Left lung (tissue), 10 donors: Measurements from ENCODE around the gene SLC25A21. TPM values are rescaled to one million over a fixed set of nuclear protein-coding genes. Genes with fewer than 3 reads are reported as not detected.

Experiments
- ATAC-seq: fragments of 200-7000 bp; cut with Tn5 transposase; one replicate; pipeline ENCODE4 v1.9.1; 2020; ENCODE audit warnings: moderate library complexity
- DNase-seq, 4 donors: peaks; one replicate each; pipeline ENCODE4 v3.0.0-alpha.2; 2013 to 2020
- H3K27ac ChIP-seq, 2 donors: fragments of 200-600 bp; sonication (generic) in 1 of 2; one replicate each; pipeline versions ENCODE4 v1.5.0 to v1.8.0; 2020 to 2021
- H3K27me3 ChIP-seq, 2 donors: fragments of 200-600 bp; sonication (generic) in 1 of 2; one replicate each; pipeline versions ENCODE4 v1.5.0 to v1.8.0; 2020 to 2021
- H3K36me3 ChIP-seq, 2 donors: fragments of 200-600 bp; sonication (generic) in 1 of 2; one replicate each; pipeline versions ENCODE4 v1.5.0 to v1.8.0; 2020 to 2021
- H3K4me1 ChIP-seq, 2 donors: fragments of 200-600 bp; one replicate each; pipeline ENCODE4 v1.8.0; 2021
- H3K4me3 ChIP-seq, 2 donors: fragments of 200-600 bp; sonication (generic) in 1 of 2; one replicate each; pipeline versions ENCODE4 v1.5.0 to v1.8.0; 2020 to 2021; ENCODE audit warnings: mild to moderate bottlenecking in 1 of 2
- H3K9me3 ChIP-seq, 2 donors: fragments of 200-600 bp; sonication (generic) in 1 of 2; one replicate each; pipeline versions ENCODE4 v1.5.0 to v1.8.0; 2020 to 2021
- intact Hi-C, 2 donors: fragments of 100-400 bp; cut with DNase I; formaldehyde crosslinking; loops; one replicate each; pipeline versions ENCODE4 v1.11.2 to v1.14.2; 2022
- polyA plus RNA-seq, 6 donors: library from polyadenylated mRNA; unstranded; fragments of 120-200 nt; gene quantifications; one replicate each; pipeline ENCODE4 v1.2.1, GENCODE V29; 2013; ENCODE audit not compliant: insufficient read length in 6 of 6
- total RNA-seq, 2 donors: library from RNA; stranded (reverse); fragmentation: NEBNext Ultra II Directional; extraction: Animal tissue kit (Norgen Biotek cat#: 25700); gene quantifications; one replicate each; pipeline ENCODE4 v1.2.1, GENCODE V29; 2021
- TF ChIP-seq, protein P1 (sequence below), 2 donors: fragments of 200-600 bp; sonication (generic) in 1 of 2; IDR thresholded peaks; one replicate each; pipeline versions ENCODE4 v1.5.0 to v1.8.0; 2021; ENCODE audit warnings: antibody characterized with exemption in 2 of 2
- donor health status: DM: no; HTN: yes; CAD: no.
- donor health status: DM: no; HTN: no; CAD: no.

Gene SLC25A21
- total and polyA plus RNA-seq, 8 donors, result 0.47 to 3.7 (median 2.7) TPM

DNA sequence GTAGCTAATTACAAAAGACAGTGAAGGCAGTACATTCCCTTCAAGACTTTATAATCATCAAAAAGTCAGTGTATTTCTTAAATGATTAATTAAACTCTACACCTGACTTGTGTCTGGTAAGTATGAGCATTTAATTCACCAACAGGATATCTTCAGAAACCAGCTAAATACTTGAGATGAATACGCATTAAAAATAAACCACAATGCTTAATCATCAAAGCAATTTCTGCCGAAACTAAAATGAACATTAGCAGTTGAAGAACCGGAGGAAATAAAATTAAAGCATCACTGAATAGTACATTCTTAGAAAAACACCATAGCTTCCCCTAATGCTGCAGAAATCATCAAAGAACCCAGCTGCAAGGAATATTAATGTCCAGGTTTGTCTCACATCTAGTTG, 32.7 kb downstream of the SLC25A21 start:
- Histone ChIP-seq H3K4me1 (no peaks in the 10 kb centered on the region), H3K36me3 (no peaks in the 10 kb centered on the region), H3K9me3 (no peaks in the 10 kb centered on the region), H3K27me3 (no peaks in the 10 kb centered on the region), H3K4me3 (no peak overlapping the region), H3K27ac (no peak overlapping the region)
- ATAC-seq (no peak), DNase-seq (no peak)
- TF ChIP-seq, protein P1, sequence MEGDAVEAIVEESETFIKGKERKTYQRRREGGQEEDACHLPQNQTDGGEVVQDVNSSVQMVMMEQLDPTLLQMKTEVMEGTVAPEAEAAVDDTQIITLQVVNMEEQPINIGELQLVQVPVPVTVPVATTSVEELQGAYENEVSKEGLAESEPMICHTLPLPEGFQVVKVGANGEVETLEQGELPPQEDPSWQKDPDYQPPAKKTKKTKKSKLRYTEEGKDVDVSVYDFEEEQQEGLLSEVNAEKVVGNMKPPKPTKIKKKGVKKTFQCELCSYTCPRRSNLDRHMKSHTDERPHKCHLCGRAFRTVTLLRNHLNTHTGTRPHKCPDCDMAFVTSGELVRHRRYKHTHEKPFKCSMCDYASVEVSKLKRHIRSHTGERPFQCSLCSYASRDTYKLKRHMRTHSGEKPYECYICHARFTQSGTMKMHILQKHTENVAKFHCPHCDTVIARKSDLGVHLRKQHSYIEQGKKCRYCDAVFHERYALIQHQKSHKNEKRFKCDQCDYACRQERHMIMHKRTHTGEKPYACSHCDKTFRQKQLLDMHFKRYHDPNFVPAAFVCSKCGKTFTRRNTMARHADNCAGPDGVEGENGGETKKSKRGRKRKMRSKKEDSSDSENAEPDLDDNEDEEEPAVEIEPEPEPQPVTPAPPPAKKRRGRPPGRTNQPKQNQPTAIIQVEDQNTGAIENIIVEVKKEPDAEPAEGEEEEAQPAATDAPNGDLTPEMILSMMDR (IDR thresholded peaks at IDR 0.05), result no peak
- intact Hi-C loops, result no loop called here

DNA sequence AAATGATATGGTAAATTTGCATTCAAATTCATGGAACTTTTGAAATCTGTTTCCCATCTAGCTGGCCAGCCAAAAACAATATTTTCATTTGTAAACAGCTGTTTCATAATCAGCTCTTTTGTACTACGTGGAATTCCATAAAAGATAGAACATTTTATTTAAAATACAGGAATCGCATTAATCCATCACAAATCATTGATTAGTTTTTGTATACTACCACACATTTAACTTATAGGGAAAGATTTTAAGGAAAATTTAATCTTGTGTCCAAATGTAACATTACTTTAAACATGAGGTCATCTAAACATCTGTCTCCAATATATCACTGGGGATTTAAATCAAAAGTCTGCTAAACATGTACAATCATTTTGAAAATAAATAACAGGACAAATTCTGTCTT, 33.5 kb downstream of the SLC25A21 start:
- H3K4me3 ChIP-seq, result no peak overlapping the region
- TF ChIP-seq, protein P1 (IDR thresholded peaks at IDR 0.05), result no peak
- no peak overlapping the region for H3K27ac ChIP-seq
- ATAC-seq, result no peak
- DNase-seq, result no peak
- H3K9me3 ChIP-seq, result no peaks in the 10 kb centered on the region
- H3K36me3 ChIP-seq, result no peaks in the 10 kb centered on the region
- H3K27me3 ChIP-seq, result no peaks in the 10 kb centered on the region
- intact Hi-C loops, result no loop called here
- no peaks in the 10 kb centered on the region for H3K4me1 ChIP-seq

DNA sequence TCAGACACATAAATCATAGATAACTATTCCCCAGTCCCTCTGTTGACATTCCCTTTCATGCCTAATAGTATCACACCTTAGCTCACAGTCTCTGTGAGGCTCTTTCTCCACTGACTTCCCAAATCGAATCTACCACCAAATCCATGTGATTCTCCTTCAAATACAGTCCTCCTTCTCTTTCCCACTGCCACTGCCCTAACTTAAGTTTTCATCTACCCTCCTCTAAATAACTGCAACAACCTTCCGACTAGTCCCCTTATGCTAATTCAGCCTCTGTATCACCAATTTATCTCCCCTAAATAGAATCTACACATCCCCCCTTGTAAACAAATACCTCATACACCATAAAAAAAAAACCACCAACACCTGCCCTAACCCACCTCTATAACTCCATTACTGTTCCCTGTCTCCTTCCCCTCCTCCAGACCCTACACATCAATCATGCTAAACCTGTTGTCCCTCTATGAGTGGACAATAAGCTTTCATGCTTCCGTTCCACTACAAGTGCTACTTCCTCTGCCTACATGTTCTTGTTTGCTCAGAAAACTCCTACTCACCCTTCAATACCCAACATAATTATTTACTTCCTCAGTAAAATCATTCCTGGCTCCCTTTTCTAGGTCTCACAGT, 39.0 kb downstream of the SLC25A21 start:
- ATAC-seq (no peak), DNase-seq (no peak)
- Histone ChIP-seq H3K4me1 (no peaks in the 10 kb centered on the region), H3K4me3 (no peak overlapping the region), H3K36me3 (no peaks in the 10 kb centered on the region), H3K9me3 (no peaks in the 10 kb centered on the region), H3K27me3 (no peaks in the 10 kb centered on the region), H3K27ac (no peak overlapping the region)
- intact Hi-C loops, result no loop called here
- TF ChIP-seq, protein P1 (IDR thresholded peaks at IDR 0.05), result no peak

DNA sequence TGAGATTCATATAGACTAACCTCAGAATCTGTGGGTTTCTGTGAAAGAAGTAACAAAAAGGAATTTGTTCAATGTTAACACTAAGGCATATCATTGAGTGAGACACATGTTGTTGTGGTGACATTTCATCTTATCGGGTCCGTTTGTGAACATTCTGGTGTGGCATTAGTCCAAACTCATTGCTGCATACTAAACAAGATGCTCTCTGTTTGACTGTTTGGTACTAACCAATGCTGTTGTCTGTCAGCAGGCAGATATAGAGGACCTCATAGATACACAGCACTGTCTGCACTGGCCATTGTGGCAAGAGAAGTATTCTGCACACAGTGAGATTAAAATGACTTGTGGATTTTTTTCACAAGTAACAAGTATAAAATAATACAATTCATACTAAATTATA, 41.2 kb downstream of the SLC25A21 start:
- H3K4me1 ChIP-seq, result no peaks in the 10 kb centered on the region
- H3K27ac ChIP-seq, result no peak overlapping the region
- H3K4me3 ChIP-seq, result no peak overlapping the region
- intact Hi-C loops, result no loop called here
- H3K27me3 ChIP-seq, result no peaks in the 10 kb centered on the region
- ATAC-seq (no peak), DNase-seq (no peak)
- H3K36me3 ChIP-seq, result no peaks in the 10 kb centered on the region
- no peaks in the 10 kb centered on the region for H3K9me3 ChIP-seq
- TF ChIP-seq, protein P1 (IDR thresholded peaks at IDR 0.05), result no peak

DNA sequence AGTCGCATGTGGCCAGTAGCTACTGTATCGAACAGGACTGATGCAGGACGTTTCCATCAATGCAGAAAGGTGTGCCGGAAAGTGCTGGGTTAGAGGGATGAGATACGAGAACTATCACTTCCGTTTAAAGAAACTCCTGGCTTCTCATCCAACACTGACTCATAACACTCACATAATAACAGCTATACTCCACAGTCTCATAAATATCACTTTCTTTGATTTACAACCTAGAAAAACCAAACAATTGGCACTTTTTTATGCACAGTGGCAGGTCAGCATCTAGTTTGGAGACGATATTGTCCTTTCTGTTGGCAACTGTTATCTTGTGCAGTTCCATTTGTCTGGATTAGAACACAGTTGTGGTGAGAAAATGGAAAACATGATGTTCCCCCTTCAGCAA, 43.4 kb downstream of the SLC25A21 start:
- no peak overlapping the region for H3K27ac ChIP-seq
- H3K4me1 ChIP-seq, result no peaks in the 10 kb centered on the region
- intact Hi-C loops, result no loop called here
- TF ChIP-seq, protein P1 (IDR thresholded peaks at IDR 0.05), result no peak
- DNase-seq (no peak), ATAC-seq (no peak)
- no peaks in the 10 kb centered on the region for H3K9me3 ChIP-seq
- no peaks in the 10 kb centered on the region for H3K36me3 ChIP-seq
- H3K4me3 ChIP-seq, result no peak overlapping the region
- H3K27me3 ChIP-seq, result no peaks in the 10 kb centered on the region
